Endothelial cell of umbilical vein (primary cell): ENCODE data around the gene CABLES1. TPM values are rescaled to one million over a fixed set of nuclear protein-coding genes. Genes with fewer than 3 reads are reported as not detected.

ENCODE experiments used
- BruUV-seq: library from RNA; stranded (reverse); fragments of 400-500 nt; replicated peaks from 2 replicates; lab custom pipeline; 2021; lab: Mats Ljungman, UMichigan
- CTCF ChIA-PET: fragments of 300-600, 350-600 bp; sonication (Branson Sonifier 250); formaldehyde crosslinking; loops from one replicate; lab custom pipeline; 2021; ENCODE audit warnings: antibody characterized with exemption, inconsistent platforms; lab: Charles Lee
- POLR2A ChIA-PET: fragments of 300-600, 350-600 bp; sonication (Branson Sonifier 250); formaldehyde crosslinking; loops from one replicate; lab custom pipeline; 2021; ENCODE audit warnings: antibody characterized with exemption, inconsistent platforms; lab: Charles Lee
- DNase-seq: peaks from one replicate; pipeline ENCODE4 v3.0.0-alpha.2; 2011; ENCODE audit warnings: low read depth, low spot score
- FAIRE-seq: peaks from 2 replicates; lab custom pipeline; 2011; peaks lifted over from hg19 to GRCh38; lab: Jason Lieb, UNC
- H2AFZ ChIP-seq: 2 replicates; pipeline ENCODE4 v1.6.0; 2012; ENCODE audit warnings: low read depth, low read length, control low read depth, inconsistent platforms
- H3K27ac ChIP-seq: 2 replicates; pipeline ENCODE4 v1.5.1; 2011; ENCODE audit warnings: low read depth, mild to moderate bottlenecking, control low read depth, low read length, moderate library complexity; ENCODE audit not compliant: insufficient read depth
- H3K27me3 ChIP-seq, 2 experiments: 2 replicates each; pipeline versions ENCODE4 v1.6.0 to v1.6.1; 2011; ENCODE audit warnings: low read length in 2 of 2, mixed read lengths in 1 of 2; ENCODE audit not compliant: control insufficient read depth in 2 of 2, insufficient read depth in 2 of 2
- H3K36me3 ChIP-seq, 2 experiments: 2 replicates in 1 of 2; 3 replicates in 1 of 2; pipeline ENCODE4 v1.5.1; 2011; ENCODE audit warnings: low read length in 2 of 2, mild to moderate bottlenecking in 1 of 2, moderate library complexity in 1 of 2; ENCODE audit not compliant: control insufficient read depth in 2 of 2, insufficient read depth in 2 of 2; ENCODE audit errors: extremely low read depth in 1 of 2
- H3K4me1 ChIP-seq: 3 replicates; pipeline ENCODE4 v1.5.1; 2011; ENCODE audit warnings: mild to moderate bottlenecking, low read length; ENCODE audit not compliant: control insufficient read depth, insufficient read depth; ENCODE audit errors: extremely low read depth
- H3K4me2 ChIP-seq: 2 replicates; pipeline ENCODE4 v1.6.1; 2011; ENCODE audit warnings: low read length, control low read depth, mixed read lengths; ENCODE audit not compliant: insufficient read depth
- H3K4me3 ChIP-seq, 3 experiments: fragments of 200-600 bp in 1 of 3; sonication (generic), shearing (Covaris generic) in 1 of 3; replicated peaks in 1 of 3; 2 replicates each; pipeline ENCODE4 v1.5.1; 2011 to 2016; ENCODE audit warnings: control low read depth in 3 of 3, low read length in 3 of 3, mild to moderate bottlenecking in 2 of 3, inconsistent platforms in 1 of 3, low read depth in 1 of 3, moderate library complexity in 1 of 3; ENCODE audit not compliant: insufficient read depth in 1 of 3
- H3K79me2 ChIP-seq: 2 replicates; pipeline ENCODE4 v1.6.0; 2012; ENCODE audit warnings: low read length, inconsistent platforms; ENCODE audit not compliant: control insufficient read depth, insufficient read depth
- H3K9ac ChIP-seq: replicated peaks from 2 replicates; pipeline ENCODE3; 2011; ENCODE audit warnings: low read length, control low read depth; ENCODE audit not compliant: insufficient read depth; ENCODE audit errors: extremely low read depth
- H3K9me1 ChIP-seq: replicated peaks from 3 replicates; pipeline ENCODE4 v1.6.0; 2011; ENCODE audit warnings: mild to moderate bottlenecking, low read length; ENCODE audit not compliant: control insufficient read depth, insufficient read depth; ENCODE audit errors: extremely low read depth
- H3K9me3 ChIP-seq: replicated peaks from 2 replicates; pipeline ENCODE4 v1.5.1; 2012; ENCODE audit warnings: low read length, inconsistent platforms; ENCODE audit not compliant: control insufficient read depth, insufficient read depth
- H4K20me1 ChIP-seq: replicated peaks from 2 replicates; pipeline ENCODE3; 2011; ENCODE audit warnings: mild to moderate bottlenecking, low read length; ENCODE audit not compliant: control insufficient read depth, insufficient read depth; ENCODE audit errors: extremely low read depth
- FOS ChIP-seq: IDR thresholded peaks from 2 replicates; pipeline ENCODE4 v1.6.1; 2011; ENCODE audit warnings: mild to moderate bottlenecking, low read length, moderate library complexity, borderline replicate concordance; ENCODE audit not compliant: insufficient read depth
- GATA2 ChIP-seq: IDR thresholded peaks from 2 replicates; pipeline ENCODE4 v1.7.0; 2011; ENCODE audit warnings: low read depth, mild to moderate bottlenecking, moderate library complexity, mixed read lengths, low read length; ENCODE audit not compliant: insufficient read length, insufficient read depth
- MAX ChIP-seq: IDR thresholded peaks from 2 replicates; pipeline ENCODE4 v1.6.1; 2011; ENCODE audit not compliant: insufficient read depth, insufficient read length
- POLR2AphosphoS5 ChIP-seq: IDR thresholded peaks from 2 replicates; pipeline ENCODE4 v1.6.1; 2012; ENCODE audit warnings: low read depth, mild to moderate bottlenecking, control low read depth, low read length, moderate library complexity; ENCODE audit not compliant: insufficient read depth
- dilution Hi-C: fragments of 300-500 bp; cut with MboI; formaldehyde crosslinking; loops from one replicate; pipeline ENCODE4 v1.15.0; 2019; ENCODE audit warnings: low sequenced_read_pairs; ENCODE audit not compliant: extremely low pct_ligation_motif_present
- intact Hi-C: fragments of 100-400 bp; cut with micrococcal nuclease; formaldehyde crosslinking; loops from one replicate; pipeline ENCODE4 v1.10.0; 2022
- polyA plus RNA-seq, 4 experiments: library from polyadenylated mRNA; depleted of rRNA in 3 of 4; stranded (reverse) in 3 of 4; unstranded in 1 of 4; fragments of >200 nt; gene quantifications; 2 replicates each; pipeline versions ENCODE4 v1.2.1 to v1.2.3, GENCODE V29; 2011 to 2012; ENCODE audit warnings: missing spikeins in 1 of 4
- total RNA-seq: library from RNA; stranded (reverse); gene quantifications from 2 replicates; pipeline ENCODE4 v1.2.3, GENCODE V29; 2021

Gene CABLES1
- total and polyA plus RNA-seq, 2 donors (not counting 3 experiments of a cell fraction or from before 2014, with no cell fraction given), result 40.2 to 71.1 TPM

GRCh38 chr18:23307567-23308295, 172.4 kb downstream of the CABLES1 start:
- Histone ChIP-seq H3K36me3 (no peaks in the 10 kb centered on the region), H3K27ac (peak overlapping the region; percentile 61), H2AFZ (peak overlapping the region; percentile 1), H3K27me3 (no peaks in the 10 kb centered on the region), H3K4me1 (peaks cover 68% of the 10 kb centered on the region), H3K9me3 (no peaks in the 10 kb centered on the region), H3K9ac (peak overlapping the region; percentile 14), H3K4me3 (no peak overlapping the region), H3K79me2 (no peaks in the 10 kb centered on the region), H4K20me1 (no peaks in the 10 kb centered on the region), H3K4me2 (peak overlapping the region; percentile 2), H3K9me1 (no peaks in the 10 kb centered on the region)
- intact Hi-C loops, result no loop called here
- BruUV-seq, result TSS peak; percentile 26
- ChIA-PET POLR2A (no interaction called here), CTCF (interaction anchor here (1.0 to 1.3 kb wide), 4 partner anchors 13 to 176 kb away, joined by 3 read pairs; no protein-coding TSS in a partner anchor)
- FAIRE-seq (peak; percentile 28), DNase-seq (peak; percentile 26)
- dilution Hi-C loops, result no loop called here
- no peak for TF ChIP-seq POLR2AphosphoS5
- no peak for TF ChIP-seq MAX
- peak; percentile 27 for TF ChIP-seq FOS
- no peak for TF ChIP-seq GATA2

Other genes starting within 250 kb of the CABLES1 start
- gene RBBP8, start 202.2 kb upstream of the CABLES1 start, total RNA-seq, result 13.5 and 15.4 TPM in 2 replicates
- gene RBBP8, start 202.2 kb upstream of the CABLES1 start, polyA plus RNA-seq, result 3.0 TPM in 2 replicates